GM04503 (cell line): ENCODE measurements around the gene HNRNPL.
"Not testable (repeated sequence)": the region's sequence is repeated elsewhere in the genome, so short reads cannot be mapped to it uniquely, and the experiment has no call there.

ENCODE experiments used
- DNase-seq: peaks from one replicate; pipeline ENCODE4 v3.0.0-alpha.2; 2012; ENCODE audit warnings: low read depth

HNRNPL gene

DNA sequence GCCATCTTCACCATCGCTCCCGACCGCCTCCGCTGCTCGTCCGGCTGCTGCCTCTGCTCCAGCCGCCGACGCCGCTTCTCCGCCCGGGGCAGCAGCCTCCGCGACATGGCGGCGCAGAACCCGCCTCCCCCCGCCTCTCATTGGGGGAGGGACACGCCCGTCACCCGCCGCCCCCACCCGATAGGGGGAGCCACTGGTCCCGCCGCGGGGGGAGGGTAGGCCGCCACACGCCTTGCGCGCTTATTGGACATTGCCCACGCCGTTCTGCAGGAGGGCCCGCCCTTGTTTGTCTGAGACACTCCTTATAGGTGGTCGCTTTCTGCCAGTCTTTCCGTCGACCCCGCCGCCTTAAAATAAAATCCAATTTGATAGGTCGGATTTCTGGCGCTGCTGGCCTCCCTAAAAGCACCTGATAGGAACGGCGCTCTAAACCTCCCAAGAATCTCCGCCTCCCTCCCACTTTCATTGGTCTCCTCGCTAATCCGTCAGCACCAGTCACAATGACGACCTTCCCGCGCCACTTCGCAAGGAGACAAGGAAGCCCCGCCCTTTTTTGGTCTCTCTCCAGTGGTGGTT, at the start of gene HNRNPL:
TSS of gene HNRNPL (minus strand) at position 127 of the 576 bp plus-strand sequence. CDS start at position 107, 20 bp downstream.
- peak; percentile 100 for DNase-seq

DNA sequence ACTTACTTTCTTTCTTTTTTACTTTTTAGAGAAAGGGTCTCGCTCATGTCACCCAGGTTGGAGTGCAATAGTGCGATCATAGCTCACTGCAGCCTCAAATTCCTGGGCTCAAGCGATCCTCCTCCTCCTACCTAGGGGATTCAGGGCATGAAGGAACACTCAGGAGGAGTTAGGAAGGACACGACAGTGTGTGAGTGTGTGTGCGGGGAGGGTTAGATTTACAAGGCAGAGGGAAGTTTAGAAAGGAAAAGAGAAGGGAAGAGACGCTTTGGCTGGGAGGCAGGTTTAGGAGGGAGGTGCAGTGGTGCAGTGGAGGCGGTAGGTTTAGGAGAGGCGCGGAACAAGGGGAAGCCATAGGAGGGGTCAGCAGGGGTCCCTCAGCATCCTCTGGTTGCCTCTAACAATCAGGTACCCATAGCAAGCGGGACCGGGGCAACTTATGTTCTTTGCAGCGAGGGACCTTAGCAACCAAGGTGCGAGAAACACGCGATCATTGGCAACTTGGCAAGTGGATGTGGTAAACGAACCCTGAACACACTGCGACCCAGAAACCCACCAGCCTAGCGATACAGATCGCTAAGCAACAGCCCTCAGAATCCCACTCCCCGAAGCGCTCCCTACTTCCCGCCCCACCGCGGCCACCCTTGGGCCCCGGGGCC, 49.1 kb upstream of the HNRNPL start:
- DNase-seq: no peak

DNA sequence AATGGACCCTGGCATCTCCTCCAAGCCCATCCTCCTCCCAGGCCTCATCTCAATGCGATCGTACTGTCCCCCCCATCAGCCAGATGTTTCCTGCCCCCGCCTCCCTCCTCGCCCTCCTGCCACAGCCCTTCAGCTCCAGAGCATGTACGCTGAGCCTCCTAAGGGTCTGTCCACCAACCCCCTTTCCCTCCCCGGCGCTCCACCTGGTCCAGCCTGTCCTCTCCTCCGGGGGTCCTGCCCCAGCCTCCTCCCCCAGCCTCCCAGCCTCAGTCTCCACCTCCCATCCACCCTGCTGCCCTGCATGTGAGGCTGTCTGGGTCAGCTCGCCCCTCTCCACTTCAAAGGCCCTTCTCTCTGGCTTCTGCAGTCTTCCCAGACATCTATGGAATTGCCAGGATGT, 45.2 kb upstream of the HNRNPL start:
- DNase-seq: no peak

GRCh38 chr19:38893341-38893771, 43.6 kb upstream of the HNRNPL start:
- DNase-seq: no peak

GRCh38 chr19:38892841-38893240, 43.1 kb upstream of the HNRNPL start:
- no peak for DNase-seq

- DNase-seq: no peak
Measured at GRCh38 chr19:38891771-38892170, 42.0 kb upstream of the HNRNPL start.

- no peak for DNase-seq
Measured at GRCh38 chr19:38890686-38891085, 40.9 kb upstream of the HNRNPL start.

DNA sequence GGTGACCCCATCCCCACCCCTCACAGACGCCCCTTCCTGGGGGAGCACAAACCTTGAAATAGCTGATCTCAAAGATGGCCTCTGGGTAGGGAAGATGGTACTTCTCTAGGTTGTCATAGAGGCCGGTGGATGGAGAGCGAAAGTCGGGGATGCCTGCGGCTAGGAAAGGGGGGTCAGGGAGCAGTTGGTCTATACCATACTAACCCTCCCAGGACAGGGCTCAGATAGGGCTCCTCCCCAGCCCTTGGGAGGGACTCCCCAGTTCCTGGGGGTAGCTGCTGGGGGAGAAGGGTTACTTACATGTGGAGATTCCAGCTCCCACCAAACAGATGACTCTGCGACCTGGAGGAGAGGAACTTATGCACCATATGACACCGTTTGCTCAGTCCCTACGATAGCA, 40.0 kb upstream of the HNRNPL start:
- no peak for DNase-seq

DNA sequence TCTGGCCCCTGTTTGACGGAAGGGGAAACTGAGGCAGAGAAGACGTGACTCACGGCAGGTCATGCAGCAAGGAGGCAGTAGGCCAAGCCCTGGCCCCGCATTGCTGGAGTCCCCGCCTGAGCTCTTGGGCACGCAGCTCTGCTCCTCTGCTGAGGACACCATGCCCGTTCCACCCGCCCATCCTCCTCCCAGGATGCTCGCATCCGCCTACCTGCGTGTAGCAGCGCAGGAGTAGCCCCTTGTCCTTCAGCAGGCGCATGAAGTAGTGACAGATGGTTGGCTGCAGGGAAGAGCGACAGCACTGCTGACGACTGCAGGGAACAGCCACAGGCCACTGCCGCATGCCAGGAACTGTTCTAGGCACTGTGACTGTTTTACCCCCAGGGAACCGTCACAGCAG, 39.1 kb upstream of the HNRNPL start:
- DNase-seq: no peak

DNA sequence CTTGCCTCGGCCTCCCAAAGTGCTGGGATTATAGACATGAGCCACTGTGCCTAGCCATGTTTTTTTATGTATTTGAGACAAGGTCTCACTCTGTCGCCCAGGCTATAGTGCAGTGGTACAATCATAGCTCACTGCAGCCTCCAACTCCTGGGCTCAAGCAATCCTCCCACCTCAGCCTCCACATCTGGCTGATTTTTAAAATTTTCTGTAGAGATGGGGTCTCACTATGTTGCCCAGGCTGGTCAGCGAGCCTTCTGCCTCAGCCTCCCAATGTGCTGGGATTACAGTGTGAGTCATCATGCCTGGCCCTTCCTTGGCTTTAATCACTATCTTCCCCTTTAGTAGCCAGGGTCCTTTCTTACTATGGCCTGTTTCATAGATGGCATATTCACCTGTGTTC, 34.9 kb upstream of the HNRNPL start:
- DNase-seq: not testable (repeated sequence)

DNA sequence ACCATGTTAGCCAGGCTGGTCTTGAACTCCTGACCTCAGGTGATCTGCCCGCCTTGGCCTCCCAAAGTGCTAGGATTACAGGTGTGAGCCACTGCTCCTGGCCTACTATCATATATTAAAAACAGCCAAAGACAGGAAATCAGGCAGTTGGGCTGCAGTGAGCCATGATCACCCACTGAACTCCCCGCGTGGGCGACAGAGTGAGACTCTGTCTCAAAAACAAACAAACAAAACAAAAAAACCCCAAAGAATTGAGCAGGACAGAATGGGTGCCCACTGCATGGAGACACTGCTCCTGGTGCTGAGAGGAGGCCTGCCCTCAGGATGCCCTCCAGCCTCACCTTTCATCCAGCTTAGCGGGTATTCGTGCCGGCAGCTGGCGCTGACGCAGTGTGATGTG, 33.5 kb upstream of the HNRNPL start:
- DNase-seq: no peak

DNA sequence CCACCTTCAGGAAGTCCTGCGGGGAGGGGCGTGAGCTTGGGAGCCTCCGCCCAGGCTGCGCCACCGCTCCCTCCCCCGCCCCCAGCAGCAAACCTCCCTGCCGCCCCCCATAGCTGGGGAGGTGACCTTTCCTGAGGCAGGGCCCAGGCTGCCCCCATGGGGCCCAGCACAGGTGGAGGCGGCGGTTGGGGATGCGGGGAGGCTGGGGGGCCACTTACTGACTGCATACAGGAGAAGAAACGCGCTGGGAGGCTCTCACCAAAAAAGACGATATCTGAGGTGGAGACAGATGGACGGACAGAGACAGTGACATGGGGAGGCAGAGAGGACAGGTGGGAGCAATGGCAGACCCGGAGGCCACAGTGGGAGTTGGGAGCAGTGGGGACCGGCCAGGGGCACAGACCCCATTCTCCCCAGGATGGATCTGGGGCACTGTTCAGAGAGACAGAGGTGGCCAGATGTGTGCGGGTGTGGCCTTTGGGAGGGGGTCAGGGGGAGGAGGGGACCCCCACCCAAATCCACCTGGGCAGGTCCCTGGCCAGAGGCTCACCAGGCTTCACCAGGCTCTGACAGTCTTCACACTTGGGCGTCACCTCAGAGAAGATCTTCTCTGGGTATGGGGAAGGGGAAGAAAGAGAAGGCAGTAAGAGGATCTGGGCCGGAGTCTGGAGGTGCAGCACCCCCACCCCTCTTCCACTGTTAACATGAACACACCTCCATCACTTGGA, 31.3 kb upstream of the HNRNPL start:
- no peak for DNase-seq

- DNase-seq: no peak
Measured at GRCh38 chr19:38880076-38880881, 30.5 kb upstream of the HNRNPL start.

DNA sequence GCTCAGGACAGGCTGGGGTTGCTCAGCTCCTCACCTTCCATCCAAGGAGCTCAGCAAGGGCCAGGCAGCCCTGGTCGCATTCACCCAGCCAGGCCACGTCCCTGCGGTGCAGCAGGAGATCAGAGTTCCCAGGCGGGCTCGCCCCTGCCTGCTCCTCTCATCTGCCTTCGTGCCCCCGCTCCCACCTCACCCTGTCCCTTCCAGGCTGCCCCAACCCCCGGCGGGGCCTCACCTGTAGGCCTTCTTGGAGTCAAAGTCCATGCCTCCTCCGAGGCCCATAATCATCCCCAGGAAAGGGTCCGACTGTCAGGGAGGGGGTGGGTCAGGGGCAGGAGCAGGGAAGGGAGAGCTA, 29.6 kb upstream of the HNRNPL start:
- no peak for DNase-seq

DNA sequence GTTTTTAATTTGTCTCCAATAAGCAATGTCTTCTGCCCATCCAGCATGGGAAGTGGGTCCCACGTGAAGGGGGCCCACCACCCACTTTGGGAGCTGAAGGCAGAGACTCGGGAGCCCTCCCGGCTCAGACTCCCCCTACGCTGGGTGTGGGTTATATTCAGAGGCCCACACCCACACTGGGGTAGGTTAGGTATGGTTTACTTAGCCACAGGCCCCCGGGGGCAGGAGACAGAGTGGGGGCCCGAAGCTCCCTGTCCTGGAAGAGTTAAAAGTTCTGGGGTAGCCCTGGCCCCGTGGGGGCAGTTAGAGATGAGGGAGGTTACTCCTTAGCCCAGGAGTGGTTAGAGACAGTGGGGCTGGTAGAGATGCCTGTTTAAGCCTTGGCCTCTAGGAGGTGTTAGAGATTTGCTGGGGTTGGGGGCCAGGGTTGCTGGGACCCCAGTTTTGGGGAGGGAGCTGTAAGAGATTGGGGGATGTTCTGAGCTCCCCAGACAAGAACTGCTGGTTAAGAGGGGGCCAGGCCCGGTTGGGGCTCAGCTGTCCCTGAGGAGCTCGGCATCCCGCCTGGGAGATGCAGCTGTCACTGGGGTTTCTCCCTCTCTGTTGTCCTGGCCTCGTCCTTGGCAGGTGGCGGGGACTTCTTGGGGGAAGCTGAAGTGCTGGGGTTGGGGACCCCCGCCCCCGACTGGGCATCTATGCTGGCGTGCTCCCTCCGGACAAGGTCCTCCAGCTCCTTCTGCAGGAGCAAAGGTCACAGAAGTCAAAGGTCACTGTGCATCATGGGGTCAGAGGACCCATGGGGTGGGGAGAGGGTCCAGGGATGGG, 29.0 kb upstream of the HNRNPL start:
- DNase-seq: no peak

DNA sequence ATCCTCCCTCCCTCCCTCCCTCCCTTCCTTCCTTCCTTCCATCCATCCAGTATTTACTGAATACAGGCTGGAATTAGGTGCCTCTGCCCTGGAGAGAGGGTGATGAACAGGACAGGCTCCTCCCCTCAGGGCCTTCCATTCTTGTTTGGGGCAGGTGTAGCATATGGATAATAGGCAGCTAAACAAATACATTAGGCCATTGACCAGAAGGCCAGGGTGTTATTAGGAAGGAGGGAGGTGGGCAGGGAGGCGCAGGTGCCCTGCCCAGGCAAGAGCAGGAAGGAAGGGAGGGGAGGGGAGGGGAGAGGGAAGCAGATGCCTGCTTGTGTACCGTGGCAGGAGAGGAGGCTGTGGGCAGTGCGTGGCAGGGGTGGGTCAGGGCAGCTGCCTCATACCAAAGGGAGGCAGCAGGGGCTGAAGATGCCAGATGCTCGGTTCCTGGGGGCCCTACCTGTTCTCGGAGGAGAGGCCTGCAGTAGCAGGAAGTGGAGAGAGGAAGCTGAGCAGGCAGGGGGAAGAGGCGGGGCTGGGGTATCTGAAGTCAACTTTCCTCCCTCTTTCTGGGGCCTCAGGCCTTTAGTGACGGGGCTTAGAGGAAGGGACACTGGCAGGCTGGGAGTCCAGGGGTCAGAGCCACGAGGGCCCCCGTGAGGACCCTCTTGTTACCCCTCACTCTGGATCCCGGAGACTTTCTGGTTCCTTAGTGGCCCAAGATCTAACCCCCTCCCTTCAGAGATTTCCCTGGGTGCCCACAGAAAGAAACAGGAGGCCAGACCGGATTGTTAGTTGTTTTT, 28.2 kb upstream of the HNRNPL start, which contains the start of gene RINL:
TSS of gene RINL (minus strand) at position 495 of the 794 bp plus-strand sequence. CDS start 1,533 bp downstream, outside the sequence.
- DNase-seq: no peak

GRCh38 chr19:38875656-38876395, 26.0 kb upstream of the HNRNPL start:
- no peak for DNase-seq

DNA sequence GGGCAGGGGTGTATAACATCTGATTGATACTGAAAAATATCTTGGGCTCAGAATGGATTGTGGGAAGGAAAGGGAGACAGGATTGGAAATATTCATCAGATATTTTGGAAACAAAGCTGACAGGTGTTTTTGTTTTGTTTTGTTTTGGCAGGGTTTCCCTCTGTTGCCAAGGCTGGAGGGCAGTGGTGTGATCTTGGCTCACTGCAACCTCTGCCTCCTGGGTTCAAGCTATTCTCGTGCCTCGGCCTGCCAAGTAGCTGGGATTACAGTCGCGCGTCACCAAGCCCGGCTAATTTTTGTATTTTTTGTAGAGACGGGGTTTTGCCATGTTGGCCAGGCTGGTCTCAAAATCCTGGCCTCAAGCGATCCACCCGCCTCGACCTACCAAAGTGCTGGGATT, 23.6 kb upstream of the HNRNPL start:
- not testable (repeated sequence) for DNase-seq

DNA sequence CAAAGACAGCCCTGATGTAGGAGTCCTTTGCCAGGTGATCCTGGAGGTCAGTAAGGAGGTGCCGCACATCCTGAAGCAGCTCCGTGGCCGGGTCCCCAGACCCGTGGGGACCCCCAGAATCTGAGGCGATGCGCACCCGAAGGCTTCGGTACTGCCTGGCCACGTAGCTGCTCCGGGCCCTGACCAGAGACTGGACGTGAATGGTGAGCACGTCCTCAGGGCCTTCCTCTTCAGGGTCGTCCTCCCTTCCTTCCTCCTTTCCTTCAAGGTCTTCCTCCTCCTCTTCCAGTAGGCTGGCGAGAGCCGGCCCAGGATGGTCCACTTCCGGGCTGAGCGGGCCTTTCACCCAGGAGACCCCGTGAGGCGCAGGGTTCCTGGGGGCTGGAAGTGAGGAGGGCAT, 20.8 kb upstream of the HNRNPL start:
- DNase-seq: no peak
